SK-N-SH (cell line): Measurements from ENCODE around the gene PCNX2. TPM values are rescaled to one million over a fixed set of nuclear protein-coding genes. Genes with fewer than 3 reads are reported as not detected.

Experiments
- CTCF ChIA-PET: fragments of 300-600, 350-600 bp; formaldehyde crosslinking; extraction: SDS; loops from one replicate; lab custom pipeline; 2021; lab: Yijun Ruan, JAX
- POLR2A ChIA-PET: fragments of 350-600 bp; sonication (Branson Sonifier 250); formaldehyde crosslinking; extraction: SDS; loops from one replicate; lab custom pipeline; 2020; ENCODE audit warnings: antibody characterized with exemption, inconsistent platforms; lab: Yijun Ruan, JAX
- DNase-seq: peaks from one replicate; pipeline ENCODE4 v3.0.0; 2012
- H2AFZ ChIP-seq: fragments of 200-600 bp; sonication (generic); 2 replicates; pipeline ENCODE4 v1.8.1; 2016; ENCODE audit warnings: antibody characterized with exemption, mild to moderate bottlenecking, low read depth
- H3F3A ChIP-seq: fragments of 200-600 bp; sonication (generic); replicated peaks from 2 replicates; pipeline ENCODE3; 2016; ENCODE audit warnings: antibody characterized with exemption, mild to moderate bottlenecking; ENCODE audit not compliant: insufficient read depth
- H3K27ac ChIP-seq, 2 experiments: fragments of 200-500 bp in 1 of 2; fragments of 200-600 bp in 1 of 2; sonication (Bioruptor generic) in 1 of 2; sonication (generic), shearing (Covaris generic) in 1 of 2; 2 replicates each; pipeline versions ENCODE4 v1.5.1 to v1.6.1; 2014 to 2016; ENCODE audit warnings: low read depth in 2 of 2, inconsistent platforms in 1 of 2, low read length in 1 of 2, mild to moderate bottlenecking in 1 of 2, mixed read lengths in 1 of 2
- H3K27me3 ChIP-seq: fragments of 200-600 bp; sonication (generic), shearing (Covaris generic); 2 replicates; pipeline ENCODE4 v1.6.1; 2016; ENCODE audit warnings: mixed run types; ENCODE audit not compliant: insufficient read depth
- H3K36me3 ChIP-seq, 2 experiments: fragments of 200-500 bp in 1 of 2; fragments of 200-600 bp in 1 of 2; sonication (Bioruptor generic) in 1 of 2; sonication (generic) in 1 of 2; replicated peaks in 1 of 2; 2 replicates each; pipeline versions ENCODE3 to v1.5.1; 2014 to 2016; ENCODE audit warnings: low read length in 1 of 2, mild to moderate bottlenecking in 1 of 2; ENCODE audit not compliant: insufficient read depth in 2 of 2, control insufficient read depth in 1 of 2
- H3K4me1 ChIP-seq, 2 experiments: fragments of 200-500 bp in 1 of 2; fragments of 200-600 bp in 1 of 2; sonication (Bioruptor generic) in 1 of 2; sonication (generic), shearing (Covaris generic) in 1 of 2; 2 replicates each; pipeline versions ENCODE4 v1.5.1 to v1.6.1; 2014 to 2016; ENCODE audit warnings: low read depth in 1 of 2, low read length in 1 of 2, mixed run types in 1 of 2; ENCODE audit not compliant: insufficient read depth in 2 of 2, control insufficient read depth in 1 of 2
- H3K4me2 ChIP-seq: fragments of 200-600 bp; sonication (generic), shearing (Covaris generic); 2 replicates; pipeline ENCODE4 v1.6.1; 2017; ENCODE audit warnings: mixed run types
- H3K4me3 ChIP-seq, 2 experiments: fragments of 200-500 bp in 1 of 2; fragments of 200-600 bp in 1 of 2; sonication (Bioruptor generic) in 1 of 2; sonication (generic), shearing (Covaris generic) in 1 of 2; 2 replicates each; pipeline versions ENCODE4 v1.5.1 to v1.8.1; 2014 to 2016; ENCODE audit warnings: low read depth in 2 of 2, inconsistent platforms in 1 of 2, low read length in 1 of 2, mild to moderate bottlenecking in 1 of 2, mixed read lengths in 1 of 2, moderate library complexity in 1 of 2
- H3K79me2 ChIP-seq: fragments of 200-600 bp; sonication (generic); 2 replicates; pipeline ENCODE4 v1.8.1; 2017; ENCODE audit warnings: mild to moderate bottlenecking; ENCODE audit not compliant: insufficient read depth
- H3K9ac ChIP-seq: fragments of 200-600 bp; sonication (generic); 2 replicates; pipeline ENCODE4 v1.6.1; 2017; ENCODE audit warnings: mixed run types
- H3K9me2 ChIP-seq: fragments of 200-600 bp; sonication (generic); 2 replicates; pipeline ENCODE4 v1.6.1; 2017; ENCODE audit warnings: mixed run types
- H3K9me3 ChIP-seq: fragments of 200-600 bp; sonication (generic); 2 replicates; pipeline ENCODE4 v1.6.1; 2017; ENCODE audit warnings: mixed run types, mild to moderate bottlenecking, moderate library complexity
- H4K20me1 ChIP-seq: fragments of 200-600 bp; sonication (generic); 2 replicates; pipeline ENCODE4 v1.6.1; 2017; ENCODE audit warnings: mild to moderate bottlenecking, mixed run types; ENCODE audit not compliant: insufficient read depth
- CHD2 ChIP-seq: fragments of 150-350 bp; IDR thresholded peaks from 2 replicates; pipeline ENCODE4 v1.6.1; 2018; ENCODE audit warnings: low read length; ENCODE audit not compliant: partially characterized antibody
- EZH2phosphoT487 ChIP-seq: fragments of 200-600 bp; sonication (generic); IDR thresholded peaks from 2 replicates; pipeline ENCODE4 v1.6.1; 2017; ENCODE audit warnings: low read depth, mixed run types, mild to moderate bottlenecking, antibody characterized with exemption, moderate library complexity, borderline replicate concordance
- GABPA ChIP-seq: IDR thresholded peaks from 2 replicates; pipeline ENCODE4 v1.4.0; 2012; ENCODE audit warnings: low read depth, mild to moderate bottlenecking
- JUND ChIP-seq: IDR thresholded peaks from 2 replicates; pipeline ENCODE4 v1.4.0; 2012
- MXI1 ChIP-seq: IDR thresholded peaks from 2 replicates; pipeline ENCODE4 v1.6.1; 2012; ENCODE audit warnings: mild to moderate bottlenecking, low read depth, low read length, improper control_type of control experiment
- NFIC ChIP-seq: IDR thresholded peaks from 2 replicates; pipeline ENCODE4 v1.4.0; 2012; ENCODE audit warnings: borderline replicate concordance
- NRF1 ChIP-seq: IDR thresholded peaks from 2 replicates; pipeline ENCODE4 v1.6.1; 2012; ENCODE audit warnings: low read depth, mild to moderate bottlenecking, low read length
- PBX3 ChIP-seq: IDR thresholded peaks from 2 replicates; pipeline ENCODE4; 2012
- RAD21 ChIP-seq: IDR thresholded peaks from 2 replicates; pipeline ENCODE4 v1.6.1; 2012; ENCODE audit warnings: mild to moderate bottlenecking, low read length
- RCOR1 ChIP-seq: fragments of 150-350 bp; IDR thresholded peaks from 2 replicates; pipeline ENCODE4 v1.6.1; 2017; ENCODE audit warnings: antibody characterized with exemption, low read length
- RFX5 ChIP-seq: IDR thresholded peaks from 2 replicates; pipeline ENCODE4 v1.6.1; 2012; ENCODE audit warnings: mild to moderate bottlenecking, improper control_type of control experiment, low read length
- RXRA ChIP-seq: IDR thresholded peaks from 2 replicates; pipeline ENCODE4 v1.4.0; 2012; ENCODE audit warnings: low read depth, mild to moderate bottlenecking, borderline replicate concordance
- SIN3A ChIP-seq: IDR thresholded peaks from 2 replicates; pipeline ENCODE4 v1.6.1; 2012; ENCODE audit warnings: low read depth, mild to moderate bottlenecking, low read length, moderate library complexity, borderline replicate concordance
- TAF1 ChIP-seq: IDR thresholded peaks from 2 replicates; pipeline ENCODE4 v1.6.1; 2012; ENCODE audit warnings: low read depth, mild to moderate bottlenecking, low read length, moderate library complexity, borderline replicate concordance
- TEAD4 ChIP-seq: IDR thresholded peaks from 2 replicates; pipeline ENCODE4 v1.4.0; 2012; ENCODE audit warnings: mild to moderate bottlenecking, borderline replicate concordance; ENCODE audit not compliant: insufficient read depth
- USF1 ChIP-seq: IDR thresholded peaks from 2 replicates; pipeline ENCODE4 v1.4.0; 2012; ENCODE audit warnings: low read depth, borderline replicate concordance
- WGBS: methylation state at CpG from one replicate; pipeline ENCODE4 v1.1.6; 2017; ENCODE audit warnings: low lambda C conversion rate; 5-methylcytosine and 5-hydroxymethylcytosine counted together
- polyA plus RNA-seq, 3 experiments: library from polyadenylated mRNA; depleted of rRNA; stranded (reverse); fragments of >200 nt; gene quantifications; 2 replicates each; pipeline ENCODE4 v1.2.3, GENCODE V29; 2012

PCNX2 gene
- polyA plus RNA-seq, 1 of the 3 experiments (the other 2 are of a cell fraction): 10.6 TPM

- H3K9ac ChIP-seq: no peak overlapping the region
- CTCF ChIA-PET: interaction anchor here (0.6 to 1.5 kb wide), 4 partner anchors 9 to 605 kb away, joined by 3 to 5 read pairs (median 4); no protein-coding TSS in a partner anchor
- H3K36me3 ChIP-seq: peaks cover 0 to 16% of the 10 kb centered on the region in 2 experiments
- DNase-seq: no peak
- no peaks in the 10 kb centered on the region for H3K9me3 ChIP-seq
- no peak overlapping the region for H3K4me3 ChIP-seq
- no peaks in the 10 kb centered on the region for H3K27me3 ChIP-seq
- WGBS: 81% methylated on average over 2 of the region's 2 CpGs
- H4K20me1 ChIP-seq: no peaks in the 10 kb centered on the region
- H3F3A ChIP-seq: no peaks in the 10 kb centered on the region
- H3K9me2 ChIP-seq: no peaks in the 10 kb centered on the region
- no peak overlapping the region for H2AFZ ChIP-seq
- POLR2A ChIA-PET: no interaction called here
- TF ChIP-seq EZH2phosphoT487: no peak
- no peak for TF ChIP-seq CHD2
- no peak for TF ChIP-seq RCOR1
- TF ChIP-seq GABPA: no peak
- no peak for TF ChIP-seq TAF1
- TF ChIP-seq NRF1: no peak
- no peak for TF ChIP-seq MXI1
- no peak for TF ChIP-seq TEAD4
- no peak for TF ChIP-seq USF1
- TF ChIP-seq RXRA: no peak
- no peak for TF ChIP-seq RFX5
- TF ChIP-seq RAD21: no peak
- TF ChIP-seq JUND: no peak
- TF ChIP-seq NFIC: no peak
- TF ChIP-seq PBX3: no peak
- no peak for TF ChIP-seq SIN3A
- no peak overlapping the region for H3K27ac ChIP-seq
- H3K4me2 ChIP-seq: no peak overlapping the region
- H3K79me2 ChIP-seq: no peaks in the 10 kb centered on the region
- peaks cover 0 to 11% of the 10 kb centered on the region in 2 experiments; a peak in 2 of 4 replicates for H3K4me1 ChIP-seq
These were observed 53.8 kb downstream of the PCNX2 start for GRCh38 chr1:233241759-233242158.
